Measurements from ENCODE around the gene RUNDC1.
"Not testable (repeated sequence)": the region's sequence is repeated elsewhere in the genome, so short reads cannot be mapped to it uniquely, and the experiment has no call there.

Gene RUNDC1

GRCh38 chr17:42980274-42980765 is at the start of gene RUNDC1:
RUNDC1 (plus strand) TSS chr17:42980565; CDS start chr17:42980577, 12 bp downstream.
- peak; percentile 90 to 92 for DNase-seq

- DNase-seq, result peak; percentile 9 to 37
These were observed 42.4 kb upstream of the RUNDC1 start for GRCh38 chr17:42937712-42938596.

- DNase-seq, result no peak
These were observed 36.2 kb upstream of the RUNDC1 start for GRCh38 chr17:42944211-42944610.

- DNase-seq, result no peak
These were observed 33.6 kb upstream of the RUNDC1 start for GRCh38 chr17:42946812-42947211.

GRCh38 chr17:42950044-42950783 is 30.2 kb upstream of the RUNDC1 start:
- DNase-seq, result no peak

- DNase-seq, result no peak
These were observed 26.7 kb upstream of the RUNDC1 start for GRCh38 chr17:42953669-42954068.

- DNase-seq, result peak; percentile 91 to 93
These were observed 16.0 kb upstream of the RUNDC1 start, which contains the start of gene AARSD1 for GRCh38 chr17:42964161-42964932. AARSD1 (minus strand) TSS chr17:42964454; CDS start chr17:42964440, 14 bp downstream.

GRCh38 chr17:42967925-42968324 is 12.4 kb upstream of the RUNDC1 start:
- no peak for DNase-seq

- DNase-seq, result no peak
These were observed 11.3 kb upstream of the RUNDC1 start for GRCh38 chr17:42969001-42969581.

- no peak for DNase-seq
These were observed 8.8 kb upstream of the RUNDC1 start for GRCh38 chr17:42971589-42971988.

GRCh38 chr17:42973323-42973722 is 7.0 kb upstream of the RUNDC1 start:
- DNase-seq, result not testable (repeated sequence)

GRCh38 chr17:42975265-42975664 is 5.1 kb upstream of the RUNDC1 start:
- no peak for DNase-seq

GRCh38 chr17:42975701-42976100 is 4.7 kb upstream of the RUNDC1 start:
- not testable (repeated sequence) for DNase-seq

- no peak for DNase-seq
These were observed 673 bp upstream of the RUNDC1 start, which contains the start of gene PTGES3L for GRCh38 chr17:42979511-42980273. PTGES3L (minus strand) TSS chr17:42980080; CDS start chr17:42980053, 27 bp downstream.

- peak; percentile 42 to 62 for DNase-seq
These were observed 517 bp downstream of the RUNDC1 start for GRCh38 chr17:42980766-42981397.

- DNase-seq, result no peak
These were observed 1.9 kb downstream of the RUNDC1 start for GRCh38 chr17:42982266-42982665.

GRCh38 chr17:42985225-42985624 is 4.9 kb downstream of the RUNDC1 start:
- peak in 1 of 2 donors; percentile 19 for DNase-seq

GRCh38 chr17:42989141-42989540 is 8.8 kb downstream of the RUNDC1 start:
- DNase-seq, result no peak

- DNase-seq, result no peak
These were observed 9.6 kb downstream of the RUNDC1 start for GRCh38 chr17:42989726-42990652.

GRCh38 chr17:42991471-42991870 is 11.1 kb downstream of the RUNDC1 start:
- DNase-seq, result no peak
